LoVo (cell line): ENCODE measurements around the gene EHD3.

Source experiments
- DNase-seq: peaks from one replicate; pipeline ENCODE4 v3.0.0-alpha.2; 2016; ENCODE audit warnings: low spot score

Gene EHD3

GRCh38 chr2:31237348-31238017 lies 3.5 kb downstream of the EHD3 start:
- no peak for DNase-seq

- no peak for DNase-seq
Measured at GRCh38 chr2:31238126-31238905, 4.4 kb downstream of the EHD3 start.

GRCh38 chr2:31238906-31239592 lies 5.1 kb downstream of the EHD3 start:
- no peak for DNase-seq

GRCh38 chr2:31239593-31240177 lies 5.7 kb downstream of the EHD3 start:
- DNase-seq = no peak

GRCh38 chr2:31240381-31241365 lies 6.7 kb downstream of the EHD3 start:
- no peak for DNase-seq

- no peak for DNase-seq
Measured at GRCh38 chr2:31241625-31242270, 7.8 kb downstream of the EHD3 start.

- no peak for DNase-seq
Measured at GRCh38 chr2:31243053-31243452, 9.1 kb downstream of the EHD3 start.

- no peak for DNase-seq
Measured at GRCh38 chr2:31244101-31244500, 10.1 kb downstream of the EHD3 start.

GRCh38 chr2:31246184-31246852 lies 12.4 kb downstream of the EHD3 start:
- DNase-seq = no peak

- DNase-seq = no peak
Measured at GRCh38 chr2:31247711-31248110, 13.8 kb downstream of the EHD3 start.

GRCh38 chr2:31248139-31248538 lies 14.2 kb downstream of the EHD3 start:
- no peak for DNase-seq

- no peak for DNase-seq
Measured at GRCh38 chr2:31249009-31249690, 15.2 kb downstream of the EHD3 start.

- no peak for DNase-seq
Measured at GRCh38 chr2:31251018-31251417, 17.1 kb downstream of the EHD3 start.

GRCh38 chr2:31251851-31252250 lies 17.9 kb downstream of the EHD3 start:
- DNase-seq = no peak

- DNase-seq = no peak
Measured at GRCh38 chr2:31253356-31254131, 19.6 kb downstream of the EHD3 start.

GRCh38 chr2:31254237-31255203 lies 20.6 kb downstream of the EHD3 start:
- no peak for DNase-seq

GRCh38 chr2:31255911-31256571 lies 22.1 kb downstream of the EHD3 start:
- no peak for DNase-seq
